Measurements from ENCODE around the gene ING4.

GRCh38 chr12:6618483-6619225 is 44.3 kb downstream of the ING4 start:
- TF ChIP-seq EZH2 (IDR thresholded peaks at IDR 0.05; ENCODE audit: insufficient read depth, poor library complexity, severe bottlenecking) = no peak
- TF ChIP-seq EZH2phosphoT487 (IDR thresholded peaks at IDR 0.05; ENCODE audit: insufficient read depth, low read depth) = no peak

Measured in GM23248 (cell line).